IPS-NIHi11 (cell line): ENCODE data around the gene WDR26.
"Not testable (repeated sequence)": the region's sequence is repeated elsewhere in the genome, so short reads cannot be mapped to it uniquely, and the experiment has no call there.

Source experiments
- DNase-seq: peaks from one replicate; pipeline ENCODE4 v3.0.0; 2012; ENCODE audit warnings: mixed read lengths, low spot score

Gene WDR26

DNA sequence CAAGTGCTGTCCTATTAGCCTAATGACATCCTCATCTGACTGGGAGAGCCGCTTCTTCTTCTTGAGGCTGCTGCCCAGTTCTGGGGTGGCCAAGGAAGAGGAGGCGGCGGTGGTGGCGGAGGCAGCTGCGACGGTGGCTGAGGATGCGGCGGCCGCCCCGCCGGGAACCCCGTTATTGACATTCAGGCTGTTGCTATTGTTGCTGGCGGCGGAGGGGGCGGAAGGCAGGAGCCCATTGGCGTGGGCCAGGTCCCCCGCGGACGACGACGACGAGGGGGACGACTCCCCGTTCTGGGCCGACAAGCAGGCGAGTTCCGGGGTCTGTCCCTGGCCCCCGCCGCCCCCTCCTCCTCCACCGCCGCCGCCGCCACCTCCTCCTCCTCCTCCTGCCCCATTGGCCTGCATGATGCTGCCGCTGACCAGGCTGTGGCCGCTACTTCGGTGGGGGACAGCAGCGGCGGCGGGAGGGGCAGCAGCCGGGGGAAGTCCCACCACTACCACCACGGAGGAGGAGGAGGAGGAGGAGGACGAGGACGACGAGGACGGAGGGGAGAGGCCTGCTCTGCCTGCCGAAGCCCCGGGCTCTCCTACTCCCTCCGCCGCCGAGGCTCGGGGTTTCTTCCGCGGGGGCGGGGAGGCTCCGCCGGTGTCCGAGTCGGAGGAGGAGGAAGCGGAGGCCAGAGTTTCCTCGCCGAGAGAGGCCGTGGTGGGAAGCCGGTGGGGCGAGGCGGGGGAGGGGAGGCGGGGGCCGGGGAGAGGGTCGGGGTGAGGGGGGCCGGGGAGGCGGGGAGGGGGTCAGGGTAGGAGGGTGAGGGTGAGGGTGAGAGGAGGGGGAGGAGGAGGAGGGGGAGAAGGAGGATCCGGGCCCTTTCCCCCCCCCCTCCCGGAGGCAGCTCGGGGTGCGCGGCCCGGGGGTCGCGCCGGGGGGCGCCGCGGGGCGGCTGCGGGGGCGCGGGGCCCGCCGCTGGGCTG, 610 bp downstream of the WDR26 start:
- DNase-seq, result peak; percentile 49

DNA sequence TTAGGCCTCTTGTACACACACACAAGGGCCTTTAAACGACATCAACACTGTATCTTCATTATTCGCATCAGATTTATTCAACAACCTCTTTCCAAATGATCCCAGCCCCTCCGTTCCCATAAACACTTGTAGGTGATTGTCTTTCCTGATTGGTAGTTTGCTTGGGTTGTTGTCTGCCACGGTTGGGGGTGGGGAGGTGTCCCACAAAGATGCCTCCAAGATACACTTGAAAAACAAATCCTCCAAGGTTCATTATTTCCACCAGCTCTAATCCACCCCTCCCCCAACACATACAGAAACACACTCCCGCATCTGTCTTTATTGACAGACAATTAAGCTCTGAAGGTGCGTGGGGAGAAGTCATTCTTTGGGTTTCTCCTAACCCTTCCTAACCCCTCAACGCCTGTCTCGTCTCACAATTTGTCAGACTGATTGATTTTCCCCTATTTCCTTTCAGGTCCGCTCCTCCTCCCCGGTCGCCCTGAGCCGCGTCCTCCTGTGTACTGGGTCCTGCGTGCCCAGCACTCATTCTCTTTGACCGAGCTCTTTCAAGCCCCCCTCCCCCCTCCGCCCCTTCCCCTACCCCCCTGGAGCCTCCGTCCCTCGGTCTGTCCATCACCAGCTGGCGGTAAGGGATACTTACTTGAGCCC, 1.4 kb downstream of the WDR26 start:
- no peak for DNase-seq

DNA sequence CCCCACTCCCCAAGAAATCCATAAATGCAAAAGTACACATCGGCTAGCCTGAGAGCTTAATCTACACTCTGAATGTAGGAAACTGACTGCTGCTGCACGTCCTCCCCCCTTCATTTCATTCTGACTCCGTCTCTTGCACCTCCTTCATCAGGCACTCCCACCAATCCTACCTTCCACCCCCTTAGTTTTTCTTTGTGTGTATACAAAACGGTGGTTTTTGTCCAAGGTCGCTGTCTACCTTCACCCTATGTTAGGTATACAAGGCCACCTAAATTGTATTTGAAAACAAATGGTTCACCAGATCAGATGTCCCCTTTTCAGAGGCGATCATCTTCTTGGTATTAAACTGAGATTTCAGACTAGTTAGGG, 1.9 kb downstream of the WDR26 start:
- DNase-seq, result no peak

DNA sequence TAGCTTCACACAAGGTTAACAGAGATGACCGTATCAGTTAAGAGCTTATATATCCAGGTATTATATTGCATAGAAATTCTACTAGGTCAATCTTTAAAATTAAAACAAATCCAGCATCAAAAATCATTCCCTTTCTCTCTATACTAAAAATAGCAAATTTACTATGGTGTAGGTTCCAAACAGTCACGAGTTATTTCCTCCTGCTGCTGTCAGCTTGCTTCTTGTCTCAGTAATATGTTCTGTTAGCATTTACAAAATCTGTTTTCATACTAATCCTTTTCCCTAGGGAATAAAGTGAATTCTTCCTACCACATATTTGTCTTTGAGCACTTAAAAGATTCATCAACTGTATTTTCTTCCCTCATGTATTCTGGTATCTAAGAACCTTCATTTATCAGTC, 2.5 kb downstream of the WDR26 start:
- DNase-seq, result no peak

DNA sequence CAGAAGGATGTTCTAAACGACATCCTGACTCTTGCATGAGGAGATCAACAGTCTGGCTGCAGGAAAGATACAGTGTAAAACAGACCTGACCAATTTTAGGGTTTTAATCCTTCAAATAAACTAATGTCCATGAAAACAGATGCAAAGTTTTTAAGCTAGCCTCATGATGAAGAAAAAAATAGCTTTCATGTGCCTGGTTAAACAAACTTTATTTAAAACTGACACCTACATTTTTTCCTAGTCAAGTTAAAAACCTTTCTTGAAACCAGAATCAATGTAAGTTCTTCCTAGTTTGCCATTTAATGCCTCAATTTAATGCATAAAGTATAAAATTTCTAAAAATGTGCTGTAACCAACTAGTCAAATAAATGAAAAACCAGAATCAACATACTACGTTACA, 2.9 kb downstream of the WDR26 start:
- no peak for DNase-seq

DNA sequence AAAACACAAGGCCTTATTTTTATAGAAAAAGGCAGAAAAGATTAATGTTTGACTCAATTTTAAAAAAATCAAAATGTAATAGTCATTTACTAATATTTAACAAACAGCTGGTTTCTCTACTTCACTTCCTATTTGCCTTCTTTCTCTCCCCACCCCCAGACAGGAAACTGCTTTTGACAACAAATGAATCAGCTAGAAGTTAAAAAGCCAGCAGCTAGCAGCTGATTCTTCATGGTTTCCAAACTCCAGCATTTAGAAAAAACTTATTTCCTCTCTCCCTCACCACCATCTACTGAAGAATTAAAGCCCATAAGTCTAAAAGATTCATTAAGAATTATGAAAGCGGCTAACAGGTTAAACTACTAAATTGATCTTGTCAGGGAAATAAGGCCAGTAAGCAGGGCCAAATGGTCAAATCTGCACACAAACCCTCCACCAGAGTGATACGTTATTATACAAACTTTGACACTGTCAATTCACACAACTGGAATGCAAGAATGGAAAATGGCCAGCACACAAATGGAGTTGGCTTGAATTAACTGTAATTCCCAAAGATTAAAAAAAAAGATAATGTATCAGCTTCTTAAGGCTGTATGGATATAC, 4.0 kb downstream of the WDR26 start:
- no peak for DNase-seq

DNA sequence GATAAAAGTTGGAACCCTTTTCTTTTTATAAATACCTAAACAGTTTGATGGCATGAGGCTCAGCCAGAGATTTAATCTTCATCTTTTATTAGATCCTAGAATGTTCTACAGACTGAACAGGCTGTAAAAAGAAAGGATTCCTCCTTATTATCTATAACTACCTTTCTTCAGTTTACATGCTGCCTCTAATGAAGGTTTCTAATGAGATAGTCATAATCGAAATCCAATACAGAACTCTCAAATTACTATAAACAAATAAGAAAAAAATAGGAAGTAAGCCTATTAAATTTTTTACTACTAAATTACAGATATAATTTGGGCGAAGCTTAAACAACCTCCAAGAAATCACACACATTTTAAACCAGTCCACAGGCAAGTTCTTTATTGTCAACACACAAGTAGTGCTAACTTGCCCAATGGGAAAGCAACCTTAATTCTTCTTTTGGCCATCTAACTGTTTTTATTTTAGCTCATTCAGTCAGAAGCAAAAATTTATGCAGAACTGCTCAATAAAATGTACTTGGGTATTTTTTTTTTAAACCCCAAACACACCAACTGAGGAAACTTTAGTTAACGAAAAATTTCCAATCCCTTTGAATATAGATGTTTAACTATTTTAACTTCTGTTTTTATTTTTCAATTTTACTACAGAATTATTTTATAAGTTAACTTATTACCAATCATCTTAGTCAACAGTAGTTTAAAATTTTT, 4.8 kb downstream of the WDR26 start:
- DNase-seq, result no peak

DNA sequence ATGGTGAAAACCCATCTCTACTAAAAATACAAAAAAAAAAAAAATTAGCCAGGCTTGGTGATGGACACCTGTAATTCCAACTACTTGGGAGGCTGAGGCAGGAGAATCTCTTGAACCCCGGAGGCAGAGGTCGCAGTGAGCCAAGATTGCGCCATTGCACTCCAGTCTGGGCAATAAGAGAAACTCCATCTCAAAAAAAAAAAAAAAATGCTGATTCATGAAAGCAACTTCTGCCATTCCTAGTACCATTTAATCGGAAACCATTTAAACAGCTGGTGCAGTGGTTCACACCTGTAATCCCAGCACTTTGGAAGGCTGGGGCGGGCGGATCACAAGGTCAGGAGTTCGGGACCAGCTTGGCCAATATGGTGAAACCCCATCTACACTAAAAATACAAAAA, 5.9 kb downstream of the WDR26 start:
- DNase-seq, result not testable (repeated sequence)

DNA sequence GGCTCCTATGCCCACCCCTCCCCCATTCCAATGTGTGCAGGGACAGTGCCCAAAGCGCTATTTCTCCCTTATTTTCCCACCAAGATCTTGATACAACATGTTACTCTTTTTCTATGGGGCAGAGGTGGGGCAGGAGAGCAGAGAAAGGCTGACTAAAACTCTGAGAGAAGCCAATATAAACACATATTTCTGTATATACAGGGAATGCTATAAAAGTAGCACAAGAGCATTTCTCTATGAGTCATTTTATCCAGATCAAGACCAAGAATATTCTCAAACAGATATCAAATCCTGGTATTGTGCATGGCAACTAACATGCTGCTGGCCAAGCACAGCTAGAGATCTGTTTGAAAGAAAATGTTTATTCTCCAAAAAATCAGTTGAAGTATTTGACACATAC, 7.3 kb downstream of the WDR26 start:
- DNase-seq, result no peak

DNA sequence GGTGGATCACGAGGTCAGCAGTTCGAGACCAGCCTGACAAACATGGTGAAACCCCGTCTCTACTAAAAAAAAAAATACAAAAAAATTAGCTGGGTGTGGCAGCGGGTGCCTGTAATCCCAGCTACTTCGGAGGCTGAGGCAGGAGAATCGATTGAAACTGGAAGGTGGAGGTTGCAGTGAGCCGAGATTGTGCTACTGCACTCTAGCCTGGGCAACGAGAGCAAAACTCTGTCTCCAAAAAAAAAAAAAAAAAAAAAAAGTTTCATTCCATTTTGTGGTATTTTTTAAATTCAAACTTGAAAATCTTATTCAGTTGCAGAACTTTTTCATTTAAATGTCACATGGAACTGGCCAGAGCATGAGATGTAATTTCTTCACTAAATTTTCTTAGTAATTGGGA, 7.7 kb downstream of the WDR26 start:
- not testable (repeated sequence) for DNase-seq

DNA sequence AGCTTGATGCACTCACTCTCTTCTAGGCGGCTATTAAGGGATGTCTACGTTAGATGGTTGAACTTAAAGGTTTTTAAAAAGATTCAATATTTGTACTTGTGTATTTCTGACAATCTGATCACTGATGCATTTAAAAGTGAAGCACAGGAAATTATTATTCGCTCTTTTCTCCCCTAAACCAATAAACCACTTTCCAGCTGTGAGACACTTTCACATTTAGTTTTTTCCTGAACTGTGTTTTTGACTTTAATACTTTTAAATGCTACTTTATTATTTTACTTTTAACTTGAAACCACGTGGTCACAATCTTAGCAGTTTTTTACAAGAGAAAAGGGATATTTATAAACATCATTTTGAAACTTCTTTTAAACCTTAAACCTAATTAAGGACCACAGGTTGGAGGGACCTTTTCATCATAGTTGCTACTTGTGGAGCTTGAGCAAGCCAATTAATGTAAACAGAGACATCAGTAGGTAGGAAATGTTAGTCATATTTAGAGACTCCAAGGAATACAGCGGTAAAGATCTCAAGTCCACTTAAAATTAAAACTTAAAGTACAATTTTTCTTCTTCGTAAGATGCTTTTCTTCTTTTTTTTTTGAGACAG, 9.2 kb downstream of the WDR26 start:
- DNase-seq, result no peak

DNA sequence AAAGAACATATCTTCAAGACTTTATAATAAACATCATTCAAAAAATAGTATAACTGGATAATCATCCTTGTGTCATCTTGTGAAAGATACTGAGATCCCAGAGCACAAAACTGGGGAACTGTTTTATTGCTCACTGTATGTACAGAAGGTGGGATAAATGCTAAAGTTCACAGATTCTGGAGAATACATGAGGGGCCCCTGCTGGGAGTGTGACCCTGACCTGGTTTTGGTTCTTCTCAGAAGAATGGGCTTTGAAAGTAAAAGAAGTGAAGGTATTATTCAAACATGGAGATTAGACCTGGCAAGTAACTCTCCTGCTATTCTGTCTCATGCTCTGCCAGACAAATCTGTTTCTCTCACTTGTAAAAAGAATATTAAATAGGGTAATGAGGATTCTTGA, 14.5 kb downstream of the WDR26 start:
- DNase-seq, result no peak

DNA sequence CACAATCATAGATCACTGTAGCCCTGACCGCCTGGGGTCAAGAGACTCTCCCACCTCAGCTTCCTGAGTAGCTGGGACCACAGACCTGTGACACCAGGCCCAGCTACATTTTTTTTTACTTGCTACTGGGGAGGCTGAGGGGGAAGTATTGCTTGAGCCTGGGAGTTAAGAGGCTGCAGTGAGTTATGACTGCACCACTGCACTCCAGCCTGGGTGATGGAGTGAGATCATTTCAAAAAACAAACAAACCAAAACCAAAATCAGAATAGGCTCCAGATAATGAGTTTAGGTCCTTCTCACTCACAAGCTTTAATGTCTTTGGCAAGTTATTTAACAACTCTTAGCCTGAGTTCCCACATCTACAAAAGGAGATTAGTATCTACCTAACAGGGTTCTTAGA, 22.8 kb downstream of the WDR26 start:
- DNase-seq, result no peak

DNA sequence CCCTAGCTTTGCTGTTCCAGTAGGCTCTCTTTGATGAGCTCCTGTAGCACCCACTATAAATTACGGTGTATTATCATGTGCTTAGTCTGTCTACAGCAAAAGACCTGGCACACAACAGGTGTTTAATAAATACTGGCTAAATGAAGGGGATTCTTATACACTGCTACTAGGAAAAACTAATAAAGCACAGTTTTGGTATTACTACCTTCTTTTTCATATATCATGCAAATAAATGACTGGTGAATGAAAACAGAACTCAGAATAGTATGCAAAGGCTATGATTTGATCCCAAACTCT, 26.4 kb downstream of the WDR26 start:
- DNase-seq, result no peak

DNA sequence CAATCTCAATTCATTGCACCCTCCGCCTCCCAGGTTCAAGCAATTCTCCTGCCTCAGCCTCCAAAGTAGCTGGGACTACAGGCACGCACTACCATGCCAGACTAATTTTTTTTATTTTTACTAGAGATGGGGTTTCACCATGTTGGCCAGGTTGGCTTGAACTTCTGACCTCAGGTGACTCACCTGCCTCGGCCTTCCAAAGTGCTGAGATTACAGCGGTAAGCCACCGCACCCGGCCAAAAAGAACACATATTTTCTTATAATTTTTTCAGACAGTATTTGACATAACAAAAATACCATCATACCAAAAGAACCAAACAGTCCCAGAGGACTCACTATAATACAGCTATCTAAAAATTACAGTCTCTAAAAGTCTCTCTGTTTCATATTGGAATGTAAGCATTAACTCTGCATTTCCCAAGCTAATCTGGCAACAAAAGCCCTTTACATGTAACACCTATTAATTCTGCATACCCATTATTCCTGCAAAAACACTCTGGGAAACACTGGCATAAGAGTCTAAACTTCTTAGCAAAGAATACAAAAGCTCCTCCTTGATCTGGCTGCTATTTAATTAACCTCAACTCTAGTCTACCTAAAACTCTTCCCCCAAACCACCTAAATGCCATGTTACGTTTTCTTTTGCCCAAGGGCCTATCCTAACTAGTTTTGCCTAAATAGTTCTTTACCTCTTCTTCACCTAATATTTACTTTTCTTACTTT, 26.9 kb downstream of the WDR26 start:
- DNase-seq, result no peak

DNA sequence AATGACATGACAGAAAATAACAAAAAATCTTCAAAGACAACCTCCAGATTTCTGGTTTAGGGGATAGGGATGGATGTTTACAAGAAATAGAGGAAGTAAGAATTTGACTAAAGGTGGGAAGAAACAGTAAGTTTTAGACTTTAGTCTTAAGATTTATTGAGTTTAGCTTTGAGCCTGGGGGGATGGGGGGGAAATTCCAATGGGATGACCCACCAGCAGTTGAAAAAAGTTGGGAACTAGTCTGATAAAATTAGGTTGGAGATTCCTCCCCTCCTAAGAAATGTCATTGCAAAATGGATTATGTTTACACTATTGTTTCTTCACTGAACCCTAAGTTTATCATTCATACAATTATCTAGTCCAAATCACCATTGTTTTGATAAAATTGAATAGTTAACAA, 28.4 kb downstream of the WDR26 start:
- no peak for DNase-seq

DNA sequence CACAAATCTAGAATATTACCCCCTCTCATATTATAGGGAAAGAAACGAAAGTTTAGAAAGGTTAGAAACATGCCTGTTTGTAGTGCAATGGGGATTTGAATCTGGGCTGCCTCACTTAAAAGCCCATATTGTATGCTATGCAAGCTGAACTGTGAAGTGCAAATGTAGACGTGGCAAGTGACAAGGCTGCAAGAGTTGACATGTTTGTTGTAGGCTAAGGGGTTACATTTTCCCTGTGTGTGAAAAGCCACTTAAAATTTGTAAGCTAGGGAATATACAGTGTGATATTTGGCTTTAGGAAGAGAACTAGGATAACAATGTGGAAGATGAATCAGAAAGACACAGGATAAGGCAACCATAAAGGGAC, 29.0 kb downstream of the WDR26 start:
- no peak for DNase-seq

DNA sequence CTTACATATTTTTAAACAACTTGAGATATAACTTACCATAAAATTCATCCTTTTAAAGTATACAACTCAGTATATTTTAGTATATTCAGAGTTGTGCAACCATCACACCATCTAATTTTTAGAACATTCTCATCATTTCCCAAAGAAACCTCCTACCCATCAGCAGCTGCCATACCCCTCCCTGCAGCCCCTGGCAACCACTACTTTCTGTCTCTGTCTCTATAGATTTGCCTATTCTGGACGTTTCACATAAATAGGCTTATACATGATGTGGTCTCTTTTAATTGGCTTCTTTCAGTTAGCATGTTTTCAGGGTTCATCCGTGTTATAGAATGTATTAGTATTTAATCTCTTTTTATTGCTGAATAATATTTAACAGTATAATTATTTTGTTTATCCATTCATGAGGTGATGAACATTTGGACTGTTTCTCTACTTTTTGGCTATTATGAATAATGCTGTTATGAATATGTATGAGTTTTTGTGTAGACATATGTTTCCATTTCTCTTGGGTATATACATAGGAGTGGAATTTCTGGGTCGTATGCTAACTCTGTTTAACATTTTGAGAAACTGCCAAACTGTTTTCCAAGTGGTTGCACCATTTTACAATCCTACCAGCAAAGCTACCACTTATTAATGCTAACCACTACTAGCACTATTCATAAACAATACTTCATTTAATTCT, 29.5 kb downstream of the WDR26 start:
- DNase-seq, result no peak

DNA sequence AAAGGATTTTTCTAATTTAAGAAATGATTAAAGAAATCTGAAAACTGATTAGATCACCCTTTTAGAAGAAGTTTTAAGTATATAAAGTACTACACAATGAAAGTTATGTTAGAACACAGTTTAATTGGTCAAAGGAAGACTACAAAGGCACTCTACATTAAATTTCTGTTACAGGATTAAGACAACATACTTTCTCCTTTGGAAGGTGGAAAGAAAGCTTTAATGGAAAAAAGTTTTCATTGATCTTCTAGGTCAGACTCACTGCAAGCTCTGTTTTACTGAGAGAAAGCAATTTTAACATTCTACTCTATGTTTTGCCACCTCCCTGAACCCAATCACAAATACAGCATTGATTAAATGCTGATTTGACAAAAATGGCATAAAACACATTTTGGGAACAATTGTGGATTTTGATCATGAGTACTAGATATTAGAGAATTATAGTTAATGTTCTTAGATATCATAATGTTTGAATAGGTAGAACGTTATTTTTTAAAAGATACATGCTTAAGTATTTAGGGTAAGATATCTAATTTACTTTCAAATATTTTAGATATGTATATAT, 32.0 kb downstream of the WDR26 start:
- DNase-seq, result no peak

DNA sequence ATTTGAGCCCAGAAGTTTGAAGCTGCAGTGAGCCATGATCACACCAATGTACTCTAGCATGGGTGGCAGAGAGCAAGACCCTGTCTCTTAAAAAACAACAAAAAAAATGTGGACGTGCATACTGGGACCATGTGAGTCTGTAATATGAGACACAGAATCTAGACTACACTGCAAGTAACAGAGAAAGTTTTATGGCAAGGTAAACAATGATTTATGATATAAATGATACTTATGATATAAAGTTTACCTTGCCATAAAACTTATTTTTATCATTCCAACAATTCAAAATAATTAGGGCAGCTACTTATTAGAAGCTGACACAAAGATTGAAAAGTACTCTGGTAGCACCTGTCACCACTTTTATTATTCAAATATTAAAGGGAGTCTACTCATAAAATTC, 34.7 kb downstream of the WDR26 start:
- DNase-seq, result no peak

DNA sequence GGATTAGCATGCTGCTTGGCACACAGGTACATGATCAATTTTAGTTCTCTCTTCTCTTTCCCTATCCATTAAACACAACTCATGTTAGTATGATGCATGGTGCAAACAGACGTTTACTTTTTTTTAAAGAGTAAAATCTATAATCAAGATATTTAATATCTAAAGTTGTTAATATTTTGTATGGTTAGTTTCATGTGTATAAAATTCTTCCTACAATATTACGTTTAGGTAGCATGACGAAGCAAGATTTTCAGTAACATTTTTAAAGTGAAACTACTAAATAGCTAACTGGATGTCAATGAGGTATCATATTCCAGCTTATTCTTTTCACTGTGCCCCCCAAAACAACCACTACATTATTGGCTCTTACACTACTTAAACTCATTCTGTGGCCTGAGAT, 41.3 kb downstream of the WDR26 start:
- no peak for DNase-seq
